WTC11 (cell line): ENCODE results near the gene LPP. TPM values are rescaled to one million over a fixed set of nuclear protein-coding genes. Genes with fewer than 3 reads are reported as not detected.

Experiments
- ATAC-seq: fragments of 200-7000 bp; cut with Tn5 transposase; 2 replicates; pipeline ENCODE4 v1.10.0; 2021; ENCODE audit warnings: mild to moderate bottlenecking, moderate library complexity
- CTCF ChIA-PET: fragments of 300-600 bp; sonication (Branson Sonifier 250); formaldehyde crosslinking; loops from one replicate; lab custom pipeline; 2021; ENCODE audit warnings: antibody characterized with exemption; lab: Charles Lee
- POLR2A ChIA-PET: fragments of 350-600 bp; sonication (Branson Sonifier 250); formaldehyde crosslinking; loops from one replicate; lab custom pipeline; 2021; ENCODE audit warnings: antibody characterized with exemption; lab: Charles Lee
- DNase-seq: peaks from one replicate; pipeline ENCODE4 v3.0.0; 2021; ENCODE audit warnings: low spot score
- H3K27ac Mint-ChIP-seq: 2 replicates; pipeline ENCODE4 v1.8.0; 2021; ENCODE audit warnings: mixed read lengths
- H3K27me3 Mint-ChIP-seq: 2 replicates; pipeline ENCODE4 v1.8.0; 2021; ENCODE audit warnings: low read depth, mild to moderate bottlenecking, moderate library complexity, mixed read lengths
- H3K36me3 Mint-ChIP-seq: 2 replicates; pipeline ENCODE4 v1.8.0; 2021; ENCODE audit warnings: mixed read lengths
- H3K4me1 Mint-ChIP-seq: 2 replicates; pipeline ENCODE4 v1.8.0; 2022; ENCODE audit warnings: mixed read lengths
- H3K4me3 Mint-ChIP-seq: 2 replicates; pipeline ENCODE4 v1.8.0; 2021; ENCODE audit warnings: mild to moderate bottlenecking, moderate library complexity, mixed read lengths
- H3K9me3 Mint-ChIP-seq: 2 replicates; pipeline ENCODE4 v1.8.0; 2021; ENCODE audit warnings: mixed read lengths
- AFF4 ChIP-seq: sonication (generic); formaldehyde crosslinking; IDR thresholded peaks from 2 replicates; pipeline ENCODE4 v1.8.1; 2023; ENCODE audit warnings: mild to moderate bottlenecking, missing genetic modification reagents, borderline replicate concordance
- E2F4 ChIP-seq: sonication (generic); formaldehyde crosslinking; IDR thresholded peaks from 2 replicates; pipeline ENCODE4 v1.8.1; 2022; ENCODE audit warnings: low read depth, mild to moderate bottlenecking, moderate library complexity, missing genetic modification reagents, borderline replicate concordance
- HMGA2 ChIP-seq: fragments of 250-450 bp; sonication (Bioruptor Pico); IDR thresholded peaks from 2 replicates; pipeline ENCODE4 v1.4.0; 2021; ENCODE audit warnings: mild to moderate bottlenecking, moderate library complexity
- IRF2 ChIP-seq: sonication (generic); formaldehyde crosslinking; IDR thresholded peaks from 2 replicates; pipeline ENCODE4 v1.8.0; 2022; ENCODE audit warnings: low read depth, missing genetic modification reagents, borderline replicate concordance
- OVOL2 ChIP-seq: fragments of 250-450 bp; sonication (Bioruptor Pico); IDR thresholded peaks from 2 replicates; pipeline ENCODE4 v1.9.0; 2021; ENCODE audit warnings: mild to moderate bottlenecking, borderline replicate concordance
- SMAD3 ChIP-seq: sonication (generic); formaldehyde crosslinking; IDR thresholded peaks from 2 replicates; pipeline ENCODE4 v1.8.0; 2022; ENCODE audit warnings: missing genetic modification reagents, mild to moderate bottlenecking, borderline replicate concordance
- TEAD1 ChIP-seq: sonication (generic); formaldehyde crosslinking; IDR thresholded peaks from 2 replicates; pipeline ENCODE4 v1.8.0; 2022; ENCODE audit warnings: mild to moderate bottlenecking, missing genetic modification reagents
- ZNF138 ChIP-seq: sonication (generic); formaldehyde crosslinking; conservative IDR thresholded peaks from 2 replicates; pipeline ENCODE4 v1.8.1; 2022; ENCODE audit warnings: mild to moderate bottlenecking, moderate library complexity, missing genetic modification reagents
- ZNF263 ChIP-seq: sonication (generic); formaldehyde crosslinking; IDR thresholded peaks from 2 replicates; pipeline ENCODE4 v1.8.1; 2022; ENCODE audit warnings: low read depth, mild to moderate bottlenecking, moderate library complexity, missing genetic modification reagents
- total RNA-seq: library from RNA; stranded (reverse); gene quantifications from 3 replicates; pipeline ENCODE4 v1.2.3, GENCODE V29; 2021
- TF ChIP-seq, protein P1 (sequence below): sonication (generic); formaldehyde crosslinking; conservative IDR thresholded peaks from 2 replicates; pipeline ENCODE4 v1.8.1; 2023; ENCODE audit warnings: mild to moderate bottlenecking, low read depth, missing genetic modification reagents, moderate library complexity

LPP gene
- total RNA-seq, 1 experiment from 2014 or later: 49.6 TPM

DNA sequence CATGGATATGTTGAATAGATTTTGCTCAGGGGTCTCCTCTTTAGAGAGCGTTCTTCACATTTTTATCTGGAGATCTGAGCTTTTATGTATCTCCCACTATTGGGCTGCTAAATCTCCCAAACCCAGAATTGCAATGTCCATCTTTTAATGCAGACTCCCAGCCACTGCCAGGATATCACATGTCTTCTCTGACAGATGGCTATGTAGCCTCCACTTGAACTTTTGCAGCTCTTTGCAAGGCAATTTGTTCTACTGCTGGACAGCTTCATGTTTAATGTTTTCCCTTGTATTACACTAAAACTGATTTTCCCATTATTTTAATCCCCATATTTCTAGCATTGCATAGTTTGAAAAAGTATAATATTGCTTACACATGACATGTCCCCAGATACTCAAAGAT lies 177.2 kb downstream of the LPP start:
- no peak for DNase-seq
- Mint-ChIP-seq H3K4me3 (no peak overlapping the region), H3K36me3 (no peaks in the 10 kb centered on the region), H3K4me1 (peaks cover 7% of the 10 kb centered on the region; the same call in 1 of the 2 replicates), H3K9me3 (no peaks in the 10 kb centered on the region), H3K27me3 (no peaks in the 10 kb centered on the region), H3K27ac (no peak overlapping the region)
- ChIA-PET POLR2A (interaction anchor here (1.1 kb wide), 1 partner anchor 170 kb away, joined by 3 read pairs; no protein-coding TSS in a partner anchor), CTCF (interaction anchor here (2.3 kb wide), 1 partner anchor 591 kb away, joined by 7 read pairs; no protein-coding TSS in a partner anchor)
- ATAC-seq: no peak
- TF ChIP-seq OVOL2 (CRISPR knock-in tag) (no peak), SMAD3 (no peak), TEAD1 (CRISPR knock-in tag) (no peak), E2F4 (CRISPR knock-in tag) (no peak)
- TF ChIP-seq, protein P1, sequence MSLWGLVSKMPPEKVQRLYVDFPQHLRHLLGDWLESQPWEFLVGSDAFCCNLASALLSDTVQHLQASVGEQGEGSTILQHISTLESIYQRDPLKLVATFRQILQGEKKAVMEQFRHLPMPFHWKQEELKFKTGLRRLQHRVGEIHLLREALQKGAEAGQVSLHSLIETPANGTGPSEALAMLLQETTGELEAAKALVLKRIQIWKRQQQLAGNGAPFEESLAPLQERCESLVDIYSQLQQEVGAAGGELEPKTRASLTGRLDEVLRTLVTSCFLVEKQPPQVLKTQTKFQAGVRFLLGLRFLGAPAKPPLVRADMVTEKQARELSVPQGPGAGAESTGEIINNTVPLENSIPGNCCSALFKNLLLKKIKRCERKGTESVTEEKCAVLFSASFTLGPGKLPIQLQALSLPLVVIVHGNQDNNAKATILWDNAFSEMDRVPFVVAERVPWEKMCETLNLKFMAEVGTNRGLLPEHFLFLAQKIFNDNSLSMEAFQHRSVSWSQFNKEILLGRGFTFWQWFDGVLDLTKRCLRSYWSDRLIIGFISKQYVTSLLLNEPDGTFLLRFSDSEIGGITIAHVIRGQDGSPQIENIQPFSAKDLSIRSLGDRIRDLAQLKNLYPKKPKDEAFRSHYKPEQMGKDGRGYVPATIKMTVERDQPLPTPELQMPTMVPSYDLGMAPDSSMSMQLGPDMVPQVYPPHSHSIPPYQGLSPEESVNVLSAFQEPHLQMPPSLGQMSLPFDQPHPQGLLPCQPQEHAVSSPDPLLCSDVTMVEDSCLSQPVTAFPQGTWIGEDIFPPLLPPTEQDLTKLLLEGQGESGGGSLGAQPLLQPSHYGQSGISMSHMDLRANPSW (CRISPR knock-in tag): no peak

- Mint-ChIP-seq H3K4me1 (peaks cover 7% of the 10 kb centered on the region; the same call in 1 of the 2 replicates), H3K9me3 (no peaks in the 10 kb centered on the region), H3K27ac (no peak overlapping the region), H3K36me3 (no peaks in the 10 kb centered on the region), H3K4me3 (no peak overlapping the region), H3K27me3 (no peaks in the 10 kb centered on the region)
- DNase-seq: no peak
- no peak for ATAC-seq
- CTCF ChIA-PET: no interaction called here
- POLR2A ChIA-PET: no interaction called here
- TF ChIP-seq AFF4 (CRISPR knock-in tag): no peak
- TF ChIP-seq ZNF263 (CRISPR knock-in tag): no peak
Observed at GRCh38 chr3:188332085-188332484, 178.1 kb downstream of the LPP start.

DNA sequence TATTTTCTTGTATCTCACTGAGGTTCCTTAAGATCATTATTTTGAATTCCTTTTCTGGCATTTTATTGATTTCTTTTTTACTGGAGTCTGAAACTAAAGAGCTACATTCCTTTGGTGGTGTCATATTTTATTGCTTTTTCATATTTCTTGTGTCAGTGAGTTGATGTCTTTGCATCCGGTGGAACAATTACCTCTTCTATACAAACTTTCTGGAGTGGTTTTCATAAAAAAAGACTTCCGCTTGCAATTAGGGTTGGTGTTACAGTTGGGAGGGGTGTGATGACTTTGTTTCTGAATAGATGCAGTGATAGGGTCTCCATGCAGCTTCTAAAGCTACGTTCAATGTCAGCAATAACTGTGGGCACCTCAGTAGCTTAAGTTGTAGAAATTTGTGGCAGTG lies 181.7 kb downstream of the LPP start:
- Mint-ChIP-seq H3K4me1 (peaks cover 22% of the 10 kb centered on the region), H3K36me3 (no peaks in the 10 kb centered on the region), H3K9me3 (no peaks in the 10 kb centered on the region), H3K4me3 (no peak overlapping the region), H3K27ac (no peak overlapping the region), H3K27me3 (no peaks in the 10 kb centered on the region)
- ATAC-seq: no peak
- CTCF ChIA-PET: no interaction called here
- TF ChIP-seq IRF2 (CRISPR knock-in tag): no peak
- TF ChIP-seq HMGA2 (CRISPR knock-in tag): no peak
- DNase-seq: no peak
- POLR2A ChIA-PET: no interaction called here

- H3K4me1 Mint-ChIP-seq: peaks cover 22% of the 10 kb centered on the region
- no peaks in the 10 kb centered on the region for H3K36me3 Mint-ChIP-seq
- no peak overlapping the region for H3K27ac Mint-ChIP-seq
- no peak for DNase-seq
- H3K27me3 Mint-ChIP-seq: no peaks in the 10 kb centered on the region
- H3K4me3 Mint-ChIP-seq: no peak overlapping the region
- no peak for ATAC-seq
- no peaks in the 10 kb centered on the region for H3K9me3 Mint-ChIP-seq
- TF ChIP-seq IRF2 (CRISPR knock-in tag) (no peak), ZNF138 (CRISPR knock-in tag) (no peak)
- CTCF ChIA-PET: interaction anchor here (0.8 kb wide), 1 partner anchor 16 kb away, joined by 3 read pairs; no protein-coding TSS in a partner anchor
- POLR2A ChIA-PET: no interaction called here
Observed at GRCh38 chr3:188336178-188336577, 182.2 kb downstream of the LPP start.
